GM19043 (cell line): ENCODE data around the gene PYROXD2.

Experiments
- ATAC-seq: cut with Tn5 transposase; IDR thresholded peaks from one replicate; pipeline ENCODE4 v1.9.1; 2021; ENCODE audit warnings: low read depth; ENCODE audit not compliant: unreplicated experiment

PYROXD2 gene

GRCh38 chr10:98435178-98435577 is 20.2 kb upstream of the PYROXD2 start:
- ATAC-seq = no peak

DNA sequence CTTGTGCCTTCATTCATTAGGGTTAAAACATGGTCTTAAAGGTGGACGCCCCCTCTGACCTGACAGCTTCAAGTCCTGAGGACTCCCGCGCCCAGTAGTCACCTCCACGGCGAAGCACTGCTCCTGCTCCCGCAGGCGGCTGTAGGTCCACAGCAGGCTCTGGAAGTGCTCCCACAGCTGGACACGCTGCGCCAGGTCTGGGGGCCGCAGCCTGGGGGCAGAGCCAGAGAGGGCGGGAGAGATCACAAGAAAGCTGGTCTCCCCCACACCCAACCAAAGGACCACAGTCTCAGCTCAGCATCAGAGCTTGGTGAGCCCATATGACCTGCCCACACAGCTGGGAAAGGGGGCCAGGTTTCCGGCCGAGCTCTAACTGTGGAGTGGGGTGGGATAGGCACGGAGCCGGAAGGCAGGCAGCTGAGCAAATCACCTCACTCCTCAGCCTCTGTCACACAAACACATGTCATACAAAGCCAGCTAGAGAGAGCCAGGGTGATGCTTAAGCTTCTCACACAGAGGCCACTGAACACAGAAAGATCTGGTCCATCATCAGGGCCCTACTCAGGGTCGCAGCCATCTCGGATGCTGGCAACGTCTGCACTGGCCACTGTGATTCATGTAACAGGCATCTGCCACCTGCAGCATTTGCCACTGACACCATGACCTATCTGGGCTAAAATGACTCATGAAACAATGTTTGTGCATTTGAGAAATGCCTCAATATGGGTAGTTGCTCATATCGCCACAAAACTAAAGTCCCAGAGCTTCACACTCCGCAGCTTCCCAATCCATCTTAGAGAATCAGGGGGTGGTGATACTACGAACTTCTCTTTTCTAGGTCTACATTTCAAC is 19.1 kb upstream of the PYROXD2 start:
- ATAC-seq = no peak

DNA sequence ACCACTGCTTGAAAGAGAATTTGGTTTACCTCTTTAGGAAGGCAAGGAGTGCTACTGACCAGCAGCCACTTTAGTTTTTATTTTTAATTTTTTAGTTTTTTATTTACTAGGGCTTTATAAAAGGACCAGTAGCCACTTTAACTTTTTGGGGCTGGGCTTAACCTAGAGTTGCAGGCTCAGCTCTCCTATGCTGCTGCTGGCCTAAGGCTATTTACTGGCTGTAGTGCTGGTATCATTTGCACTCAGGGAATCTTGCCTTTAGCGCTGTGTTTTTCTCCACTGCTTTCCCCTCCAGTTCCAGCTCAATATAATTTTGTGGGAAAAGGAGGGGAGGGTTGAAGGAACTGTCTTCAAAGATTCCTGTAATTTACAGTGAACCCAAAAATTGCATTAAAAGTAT is 18.4 kb upstream of the PYROXD2 start:
- no peak for ATAC-seq

- ATAC-seq = no peak
Observed at GRCh38 chr10:98432330-98432729, 17.3 kb upstream of the PYROXD2 start.

DNA sequence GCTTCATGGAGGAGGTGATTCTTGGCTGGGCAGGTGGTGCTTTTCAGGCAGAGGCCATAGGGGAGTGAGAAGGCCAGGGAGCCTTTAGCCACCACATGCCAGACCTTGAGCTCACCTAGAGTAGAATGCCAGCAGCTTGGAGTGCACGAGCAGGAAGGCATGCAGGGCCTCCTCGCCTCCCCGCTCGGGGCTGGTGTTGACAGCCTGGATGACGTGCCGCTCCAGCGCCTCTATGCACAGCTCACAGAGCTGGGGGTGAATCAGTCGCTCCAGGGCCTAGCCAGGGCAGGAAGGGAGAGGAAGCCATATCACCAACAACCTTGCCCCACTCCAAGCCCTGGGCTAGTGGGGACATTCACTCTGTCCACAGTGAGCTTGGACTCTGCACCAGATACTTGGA is 16.0 kb upstream of the PYROXD2 start:
- ATAC-seq = no peak

DNA sequence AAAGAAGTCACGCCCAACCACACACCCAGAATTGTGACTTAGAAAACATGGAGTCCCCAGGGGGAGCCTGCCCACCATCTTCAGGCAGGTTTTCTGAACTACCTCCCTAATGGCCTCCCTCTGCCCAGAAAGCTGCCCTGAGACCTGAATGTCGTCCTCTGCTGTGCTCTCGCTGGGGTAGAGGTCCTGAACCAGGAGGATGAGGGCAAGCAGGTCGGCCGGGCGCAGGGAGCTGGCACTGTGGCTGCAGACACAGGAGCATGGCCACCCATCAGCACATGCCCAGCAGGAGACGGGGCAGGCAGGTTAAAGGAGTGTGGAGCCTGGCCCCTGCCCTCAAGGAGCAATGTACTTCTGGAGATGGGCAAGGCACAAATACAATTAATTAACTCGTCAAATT is 15.4 kb upstream of the PYROXD2 start:
- ATAC-seq = no peak

GRCh38 chr10:98429320-98430072 is 14.5 kb upstream of the PYROXD2 start:
- ATAC-seq = no peak

GRCh38 chr10:98427011-98427515 is 12.1 kb upstream of the PYROXD2 start:
- no peak for ATAC-seq

DNA sequence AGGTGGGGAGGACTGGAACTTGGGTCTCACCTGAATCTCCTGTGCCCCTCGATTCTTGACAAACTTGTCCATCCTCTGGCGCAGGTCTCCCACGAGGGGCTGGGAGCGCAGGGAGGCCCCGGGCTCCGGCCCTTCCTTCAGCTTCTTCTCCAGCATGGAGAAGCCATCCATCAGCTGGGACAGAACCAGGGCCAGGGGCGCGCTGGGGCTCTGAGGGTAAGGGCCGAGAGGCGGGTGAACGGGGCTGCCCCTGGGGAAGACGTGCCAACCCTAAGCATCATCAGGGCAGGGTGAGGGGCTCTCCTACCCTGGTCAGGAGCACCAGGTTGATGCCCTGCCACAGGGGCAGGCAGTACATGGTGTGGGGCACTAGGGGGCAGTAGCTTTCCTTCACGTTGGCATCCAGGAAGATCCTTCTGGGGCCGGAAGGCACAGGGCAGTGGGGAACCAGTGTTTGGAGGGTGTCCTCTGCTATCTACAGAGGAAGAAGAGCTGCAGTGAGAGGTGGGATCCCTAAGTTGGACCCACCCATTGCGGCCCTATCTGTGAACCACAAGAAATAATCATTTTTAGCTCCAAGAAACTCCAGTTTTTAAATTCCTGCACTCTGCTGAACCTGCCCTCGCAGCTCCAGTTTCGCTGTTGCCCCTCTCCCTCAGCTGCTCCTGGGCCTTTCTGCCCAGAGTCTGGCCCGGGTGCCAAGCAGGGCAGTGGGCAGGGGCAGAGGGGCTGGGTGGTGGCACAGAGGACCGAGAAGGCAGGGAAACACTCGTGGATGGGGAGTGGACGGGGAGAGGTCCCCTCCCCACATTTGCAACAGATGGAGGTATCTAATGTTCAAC is 10.8 kb upstream of the PYROXD2 start:
- peak; percentile 48 for ATAC-seq

DNA sequence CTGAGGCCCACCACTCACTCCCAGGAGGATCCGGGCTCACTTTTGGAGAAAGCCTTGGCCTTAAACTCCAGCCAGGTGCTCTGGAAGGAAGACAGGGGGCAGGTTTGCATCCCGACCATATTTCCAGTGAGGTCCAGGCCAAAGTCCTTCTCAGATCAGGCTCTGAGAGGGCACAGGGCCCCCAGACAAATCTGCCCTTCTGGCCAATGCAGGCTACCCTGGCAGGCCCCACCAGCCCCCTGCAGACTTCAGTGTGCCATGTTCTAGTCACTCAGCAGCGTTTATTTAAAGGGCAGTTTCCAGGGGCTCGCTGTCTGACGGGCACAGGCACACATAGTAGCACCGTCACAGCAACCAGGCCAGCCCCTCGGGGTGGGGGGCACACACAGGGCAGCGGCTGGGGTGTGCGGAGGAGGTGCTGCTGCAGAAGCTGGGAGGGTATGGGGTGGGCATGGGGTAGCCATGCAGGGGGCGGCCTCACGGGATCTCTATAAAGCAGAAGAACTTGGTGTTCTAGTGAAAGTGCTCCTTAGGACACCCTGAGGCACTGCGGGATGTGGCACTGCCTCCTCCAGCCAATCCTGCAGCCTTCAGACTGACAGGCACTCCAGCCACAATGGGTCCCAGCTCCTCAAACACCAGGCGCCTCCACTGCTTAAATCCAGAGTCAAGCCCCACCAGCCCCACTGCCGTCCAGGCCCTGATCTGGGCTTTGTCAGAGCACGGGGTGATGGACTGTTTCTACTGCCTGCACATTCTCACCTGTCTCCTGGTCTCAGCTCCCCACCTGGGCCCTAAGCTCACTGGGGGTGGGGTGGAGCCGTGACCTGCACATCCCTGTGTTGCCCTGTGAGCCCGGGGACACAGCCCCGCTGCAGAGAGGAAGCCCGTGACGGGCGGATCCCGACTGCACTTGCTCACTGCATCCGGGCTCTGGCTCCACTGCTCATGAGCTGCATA is 9.6 kb upstream of the PYROXD2 start:
- no peak for ATAC-seq

- ATAC-seq = no peak
Observed at GRCh38 chr10:98423691-98424120, 8.7 kb upstream of the PYROXD2 start.

GRCh38 chr10:98422182-98422581 is 7.2 kb upstream of the PYROXD2 start:
- ATAC-seq = no peak

DNA sequence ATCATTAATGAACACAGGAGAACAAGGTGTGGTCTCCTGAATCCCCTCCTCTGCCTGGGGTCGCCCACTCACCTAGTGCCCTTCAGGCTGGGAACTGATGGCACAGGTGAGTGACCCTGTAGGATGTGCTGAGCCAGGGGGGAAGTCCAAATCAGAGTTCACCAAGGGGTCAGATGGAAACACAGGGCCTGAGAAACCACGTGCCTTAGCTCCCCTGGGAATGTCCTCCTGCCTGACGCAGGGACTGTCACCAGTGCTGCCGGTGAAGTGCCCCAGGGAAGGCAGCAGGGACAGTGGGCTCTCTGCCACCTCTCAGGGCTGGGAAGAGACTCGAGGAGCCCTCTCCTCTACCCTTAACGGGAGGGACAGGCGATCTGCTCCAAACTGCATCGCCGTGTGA is 5.8 kb upstream of the PYROXD2 start:
- ATAC-seq = no peak

DNA sequence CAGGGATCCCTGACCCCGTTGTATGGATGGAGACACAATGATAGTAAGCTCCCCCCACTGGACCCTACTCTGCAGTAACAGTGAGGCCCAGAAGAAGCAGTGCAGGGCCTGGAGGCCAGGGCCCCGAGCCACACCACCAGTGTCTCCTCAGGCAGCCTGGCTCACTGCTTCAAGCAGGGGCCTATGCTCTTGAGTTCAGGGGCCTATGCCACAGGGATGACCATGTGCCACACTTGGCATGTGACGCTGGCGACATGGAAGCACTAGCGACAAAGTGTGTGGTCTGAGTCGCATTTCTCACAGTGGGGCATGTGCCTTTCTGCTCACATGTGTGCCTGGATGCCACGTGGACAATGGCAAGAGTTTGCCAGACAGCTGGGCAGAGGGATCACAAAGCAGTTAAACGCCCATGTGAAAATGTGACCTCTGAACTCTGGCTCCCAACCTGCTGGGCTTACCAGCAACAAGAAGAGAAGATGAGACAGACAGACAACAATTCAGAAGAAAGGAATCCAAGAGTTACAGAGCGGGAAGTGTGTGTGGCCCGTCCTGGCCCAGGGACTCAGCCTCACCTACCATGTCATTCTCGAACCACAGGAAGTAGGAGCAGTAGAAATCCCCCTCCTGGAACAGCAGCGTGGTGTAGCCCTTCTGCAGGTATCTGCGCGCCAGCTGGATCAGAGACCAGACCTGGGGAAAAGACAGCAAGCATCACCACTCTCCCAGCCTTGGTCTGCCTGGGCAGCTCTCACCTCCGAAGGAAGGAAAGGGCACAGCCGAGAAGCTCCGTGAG is 4.7 kb upstream of the PYROXD2 start:
- ATAC-seq = no peak

DNA sequence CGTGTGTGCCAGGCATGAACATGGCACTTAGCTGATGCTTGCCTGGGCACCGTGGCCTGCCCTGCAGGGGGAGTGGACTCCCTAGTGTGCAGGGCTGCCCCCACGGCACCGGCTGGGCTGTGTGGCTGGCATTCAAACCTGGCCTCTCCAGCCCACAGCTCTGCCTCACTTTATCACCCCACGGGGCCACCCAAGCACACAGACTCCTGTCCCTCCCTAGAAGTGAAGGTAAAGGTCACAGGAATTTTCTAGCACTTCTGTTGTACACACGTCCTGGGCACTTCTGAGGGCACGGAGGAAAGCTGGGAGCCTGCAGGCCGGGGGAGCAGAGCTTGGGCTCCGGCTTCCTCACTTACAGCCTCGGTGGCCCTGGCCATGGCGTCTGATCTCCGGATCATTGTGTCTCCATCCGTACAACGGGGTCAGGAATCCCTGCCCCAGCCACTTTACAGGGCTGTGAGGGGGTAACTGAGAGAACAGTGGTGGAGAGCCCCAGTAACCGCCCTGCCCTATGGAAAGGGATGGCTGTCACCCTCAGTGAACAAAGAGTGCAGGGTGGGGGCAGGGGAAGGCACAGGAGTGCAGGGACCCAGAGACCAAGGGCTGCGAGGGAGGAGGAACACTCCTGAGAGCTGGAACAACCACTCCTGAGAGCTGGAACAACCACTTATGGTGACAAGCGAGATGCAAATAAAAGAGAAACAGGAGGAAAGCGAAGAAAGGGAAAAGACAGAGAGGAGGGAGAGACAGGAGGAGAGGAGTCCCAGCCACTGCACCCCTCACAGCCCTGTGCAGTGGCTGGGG is 3.9 kb upstream of the PYROXD2 start:
- no peak for ATAC-seq

DNA sequence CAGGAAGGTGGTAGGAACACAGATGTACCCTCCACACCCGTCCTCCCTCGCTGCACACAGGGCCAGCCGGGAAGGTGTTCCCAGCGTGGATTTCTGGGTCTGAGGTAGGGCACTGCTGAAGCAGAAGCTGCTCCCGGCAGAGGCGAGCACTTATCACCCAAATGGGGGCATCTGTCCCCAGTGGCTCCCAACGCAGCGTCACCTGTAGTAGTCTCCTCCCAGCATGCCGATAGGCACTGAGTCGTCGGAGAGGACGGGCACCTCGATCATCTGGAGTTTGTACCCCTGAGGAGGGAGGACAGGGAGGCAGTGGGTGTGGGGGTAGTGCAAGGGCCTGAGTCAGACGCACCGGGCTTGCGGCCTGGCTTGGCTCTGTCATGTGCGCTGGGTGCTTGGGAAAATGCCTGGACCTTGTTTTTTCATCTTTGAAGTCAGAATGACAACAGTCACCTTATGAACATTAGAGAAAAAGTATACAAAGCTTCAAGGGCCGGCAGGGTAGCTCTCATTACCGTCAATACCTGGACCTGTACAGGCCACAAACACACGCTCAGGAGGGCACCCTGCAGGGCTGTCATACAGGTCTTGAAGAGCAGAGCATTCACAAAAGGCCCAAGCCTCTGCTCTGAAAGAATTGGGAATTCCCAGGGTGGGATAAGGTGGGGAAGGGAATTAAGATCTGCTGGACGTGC is 3.1 kb upstream of the PYROXD2 start:
- no peak for ATAC-seq

DNA sequence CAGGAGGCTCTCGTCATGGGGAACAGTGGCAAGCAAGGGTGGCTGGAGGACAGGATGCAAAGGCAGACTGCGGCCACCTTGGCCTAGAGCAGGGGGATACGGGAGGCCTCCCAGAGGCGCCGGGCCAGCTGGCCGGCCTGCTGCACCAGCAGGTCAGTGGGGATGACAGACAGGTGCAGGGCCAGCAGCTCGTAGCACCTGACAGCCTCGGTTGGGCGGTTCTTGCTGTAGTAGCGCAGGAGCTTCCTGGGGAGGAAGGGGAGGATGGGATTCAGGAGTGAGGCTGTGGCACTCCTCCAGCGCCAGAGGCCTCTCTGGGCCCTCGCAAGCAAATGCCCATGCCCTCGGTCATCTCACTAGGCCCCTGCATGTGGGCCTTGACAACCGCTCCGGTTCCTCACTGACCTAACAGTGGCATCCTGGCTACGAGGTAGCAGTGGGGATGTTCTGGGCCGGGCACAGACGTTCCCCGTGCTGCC is 2.5 kb upstream of the PYROXD2 start:
- ATAC-seq = no peak
